Calu3 (cell line): Measurements from ENCODE around the gene CRYBG3. TPM values are rescaled to one million over a fixed set of nuclear protein-coding genes. Genes with fewer than 3 reads are reported as not detected.

ENCODE experiments used
- BruUV-seq: library from RNA; stranded (reverse); fragments of 400-500 nt; replicated peaks from 2 replicates; lab custom pipeline; 2021; lab: Mats Ljungman, UMichigan
- CTCF ChIA-PET: fragments of 300-600 bp; sonication (Branson Sonifier 250); formaldehyde crosslinking; loops from one replicate; lab custom pipeline; 2022; ENCODE audit warnings: antibody characterized with exemption; lab: Charles Lee
- DNase-seq: peaks from one replicate; pipeline ENCODE4 v3.0.0; 2022
- H3K27ac Mint-ChIP-seq: one replicate; pipeline ENCODE4 v1.8.0; 2022; ENCODE audit warnings: mixed read lengths; ENCODE audit not compliant: unreplicated experiment
- H3K27me3 Mint-ChIP-seq: one replicate; pipeline ENCODE4 v1.8.0; 2022; ENCODE audit warnings: mixed read lengths; ENCODE audit not compliant: unreplicated experiment
- H3K36me3 Mint-ChIP-seq: one replicate; pipeline ENCODE4 v1.8.0; 2022; ENCODE audit warnings: mild to moderate bottlenecking, moderate library complexity, mixed read lengths; ENCODE audit not compliant: insufficient read depth, unreplicated experiment
- H3K4me1 Mint-ChIP-seq: one replicate; pipeline ENCODE4 v1.8.0; 2022; ENCODE audit warnings: mild to moderate bottlenecking, low read depth, mixed read lengths; ENCODE audit not compliant: unreplicated experiment
- H3K4me3 Mint-ChIP-seq: one replicate; pipeline ENCODE4 v1.8.0; 2022; ENCODE audit warnings: mild to moderate bottlenecking, low read depth, moderate library complexity, mixed read lengths; ENCODE audit not compliant: unreplicated experiment
- H3K9me3 Mint-ChIP-seq: one replicate; pipeline ENCODE4 v1.8.0; 2022; ENCODE audit warnings: low read depth, mixed read lengths; ENCODE audit not compliant: unreplicated experiment
- intact Hi-C: fragments of 100-400 bp; cut with micrococcal nuclease; formaldehyde crosslinking; loops from one replicate; pipeline ENCODE4 v1.10.0; 2022; ENCODE audit not compliant: unreplicated experiment
- total RNA-seq: library from RNA; stranded (reverse); gene quantifications from 2 replicates; pipeline ENCODE4 v1.2.3, GENCODE V29; 2022
- TF ChIP-seq, protein P1 (sequence below): fragments of 200-600 bp; IDR thresholded peaks from one replicate; pipeline ENCODE4 v1.8.0; 2022; ENCODE audit warnings: antibody characterized with exemption; ENCODE audit not compliant: unreplicated experiment

Gene CRYBG3
- total RNA-seq, 1 experiment from 2014 or later, result 10.3 TPM

DNA sequence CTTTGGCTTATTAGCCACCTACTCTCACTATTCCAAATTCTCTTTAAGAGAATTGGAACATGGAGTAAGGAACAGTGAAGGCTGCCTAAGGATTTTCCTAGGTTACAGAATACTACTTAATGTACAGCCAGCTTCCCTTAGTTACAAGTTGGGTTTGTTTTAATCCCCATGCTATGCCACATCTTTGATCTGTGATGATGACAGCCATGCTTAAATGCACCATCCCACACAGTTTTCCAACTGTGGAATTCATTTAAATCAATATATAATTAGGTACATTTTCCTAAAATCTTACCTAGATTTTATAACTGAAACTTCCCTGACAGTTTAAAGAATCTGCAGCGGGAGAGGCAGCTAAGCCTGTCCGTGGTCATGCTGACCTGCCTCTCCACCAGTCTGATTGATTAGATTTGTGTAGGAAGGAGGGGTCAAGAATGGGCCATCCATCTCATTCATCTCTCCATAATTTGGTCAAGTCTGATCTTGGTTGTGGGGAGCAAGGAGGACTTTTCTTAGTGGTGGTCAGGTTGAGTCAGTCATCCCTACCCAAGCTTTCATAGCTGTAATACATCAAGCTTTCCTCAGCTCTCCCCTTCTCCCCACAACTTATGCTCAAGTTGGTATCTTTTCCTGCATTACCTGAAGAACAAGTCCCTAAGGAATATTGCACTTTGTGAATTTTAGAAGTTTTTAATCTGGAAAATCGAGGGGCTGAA, 113.3 kb downstream of the CRYBG3 start:
- TF ChIP-seq, protein P1, sequence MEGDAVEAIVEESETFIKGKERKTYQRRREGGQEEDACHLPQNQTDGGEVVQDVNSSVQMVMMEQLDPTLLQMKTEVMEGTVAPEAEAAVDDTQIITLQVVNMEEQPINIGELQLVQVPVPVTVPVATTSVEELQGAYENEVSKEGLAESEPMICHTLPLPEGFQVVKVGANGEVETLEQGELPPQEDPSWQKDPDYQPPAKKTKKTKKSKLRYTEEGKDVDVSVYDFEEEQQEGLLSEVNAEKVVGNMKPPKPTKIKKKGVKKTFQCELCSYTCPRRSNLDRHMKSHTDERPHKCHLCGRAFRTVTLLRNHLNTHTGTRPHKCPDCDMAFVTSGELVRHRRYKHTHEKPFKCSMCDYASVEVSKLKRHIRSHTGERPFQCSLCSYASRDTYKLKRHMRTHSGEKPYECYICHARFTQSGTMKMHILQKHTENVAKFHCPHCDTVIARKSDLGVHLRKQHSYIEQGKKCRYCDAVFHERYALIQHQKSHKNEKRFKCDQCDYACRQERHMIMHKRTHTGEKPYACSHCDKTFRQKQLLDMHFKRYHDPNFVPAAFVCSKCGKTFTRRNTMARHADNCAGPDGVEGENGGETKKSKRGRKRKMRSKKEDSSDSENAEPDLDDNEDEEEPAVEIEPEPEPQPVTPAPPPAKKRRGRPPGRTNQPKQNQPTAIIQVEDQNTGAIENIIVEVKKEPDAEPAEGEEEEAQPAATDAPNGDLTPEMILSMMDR, result no peak
- H3K4me3 Mint-ChIP-seq, result no peak overlapping the region
- DNase-seq, result no peak
- no TSS peak for BruUV-seq
- H3K27me3 Mint-ChIP-seq, result no peaks in the 10 kb centered on the region
- CTCF ChIA-PET, result no interaction called here
- H3K36me3 Mint-ChIP-seq, result peaks cover 4% of the 10 kb centered on the region
- no peak overlapping the region for H3K27ac Mint-ChIP-seq
- no peaks in the 10 kb centered on the region for H3K4me1 Mint-ChIP-seq
- no peaks in the 10 kb centered on the region for H3K9me3 Mint-ChIP-seq
- intact Hi-C loops, result no loop called here

DNA sequence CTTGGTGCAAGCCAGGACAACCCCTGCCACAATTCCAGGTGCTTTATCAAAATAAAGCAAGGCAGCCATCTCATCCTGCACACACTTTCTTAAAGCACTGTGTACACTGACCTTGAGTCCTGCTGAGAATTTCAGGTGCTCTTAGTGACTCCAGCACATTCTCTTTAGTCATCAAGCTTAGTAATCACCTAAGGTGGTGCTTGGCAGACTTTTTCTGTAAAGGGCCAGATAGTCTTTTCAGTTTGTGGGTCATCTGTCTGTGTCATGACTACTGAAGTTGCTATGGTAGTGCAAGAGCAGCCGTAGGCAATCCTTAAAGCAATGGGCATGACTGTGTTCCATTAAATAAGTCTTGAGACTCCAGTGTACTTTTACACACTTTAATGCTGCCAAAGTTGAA, 114.0 kb downstream of the CRYBG3 start:
- no peaks in the 10 kb centered on the region for H3K4me1 Mint-ChIP-seq
- no peaks in the 10 kb centered on the region for H3K9me3 Mint-ChIP-seq
- TF ChIP-seq, protein P1, result no peak
- BruUV-seq, result no TSS peak
- peaks cover 4% of the 10 kb centered on the region for H3K36me3 Mint-ChIP-seq
- no peak for DNase-seq
- intact Hi-C loops, result no loop called here
- no peak overlapping the region for H3K4me3 Mint-ChIP-seq
- no peak overlapping the region for H3K27ac Mint-ChIP-seq
- CTCF ChIA-PET, result no interaction called here
- H3K27me3 Mint-ChIP-seq, result no peaks in the 10 kb centered on the region

DNA sequence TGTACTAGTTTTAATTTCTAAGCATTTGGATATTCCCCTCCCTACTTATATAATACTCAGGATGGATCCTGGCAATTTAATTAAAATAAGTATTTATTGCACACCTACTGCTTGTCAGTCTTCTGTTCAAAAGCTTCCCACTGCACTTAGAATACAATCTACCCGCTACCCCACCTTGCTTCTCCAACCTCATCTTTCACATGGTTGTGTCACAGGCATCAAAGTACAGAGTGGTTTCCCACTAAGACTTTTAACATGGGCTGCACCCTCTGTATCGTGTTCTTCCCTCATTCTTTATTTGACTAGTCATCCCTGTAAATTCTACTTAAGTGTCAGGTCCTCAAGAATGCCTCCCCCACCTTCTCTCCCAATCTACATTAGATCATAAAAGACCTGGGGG, 115.4 kb downstream of the CRYBG3 start:
- intact Hi-C loops, result no loop called here
- Mint-ChIP-seq H3K27me3 (no peaks in the 10 kb centered on the region), H3K4me1 (no peaks in the 10 kb centered on the region), H3K9me3 (no peaks in the 10 kb centered on the region), H3K27ac (no peak overlapping the region), H3K4me3 (no peak overlapping the region), H3K36me3 (peaks cover 4% of the 10 kb centered on the region)
- TF ChIP-seq, protein P1, result no peak
- no TSS peak for BruUV-seq
- CTCF ChIA-PET, result no interaction called here
- no peak for DNase-seq

DNA sequence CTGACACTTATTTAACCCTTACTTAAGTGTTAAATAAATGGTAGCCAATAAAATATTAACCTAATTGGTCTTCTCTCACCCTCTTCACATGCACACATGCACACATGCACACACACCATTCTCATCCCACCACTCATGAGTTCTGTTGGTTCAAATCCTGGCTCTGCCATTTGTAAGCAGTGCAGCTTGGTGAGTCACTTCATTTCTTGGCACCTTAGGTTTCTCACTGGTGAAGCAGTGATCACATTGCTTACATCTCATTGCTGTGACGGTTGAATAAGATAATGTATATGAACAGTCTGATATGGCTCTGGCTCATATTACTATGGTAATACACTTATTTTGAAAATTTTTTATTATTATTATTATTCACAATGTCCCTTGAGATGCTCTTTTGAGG, 116.6 kb downstream of the CRYBG3 start:
- Mint-ChIP-seq H3K4me1 (no peaks in the 10 kb centered on the region), H3K4me3 (no peak overlapping the region), H3K36me3 (peaks cover 4% of the 10 kb centered on the region), H3K27me3 (no peaks in the 10 kb centered on the region), H3K9me3 (no peaks in the 10 kb centered on the region), H3K27ac (no peak overlapping the region)
- TF ChIP-seq, protein P1, result no peak
- BruUV-seq, result no TSS peak
- intact Hi-C loops, result no loop called here
- no peak for DNase-seq
- CTCF ChIA-PET, result no interaction called here
